ENCODE measurements around the gene CCDC74B.
"Not testable (repeated sequence)": the region's sequence is repeated elsewhere in the genome, so short reads cannot be mapped to it uniquely, and the experiment has no call there.

Gene CCDC74B

GRCh38 chr2:130145006-130145414, at the start of gene CCDC74B:
CCDC74B (minus strand) TSS chr2:130145112; CDS start chr2:130144996, 116 bp downstream.
- DNase-seq (ENCODE audit: low read depth): peak; percentile 21
- H3K4me3 ChIP-seq (ENCODE audit: control insufficient read depth, low read depth, low read length): peak within 1 kb of the TSS; percentile 29

DNA sequence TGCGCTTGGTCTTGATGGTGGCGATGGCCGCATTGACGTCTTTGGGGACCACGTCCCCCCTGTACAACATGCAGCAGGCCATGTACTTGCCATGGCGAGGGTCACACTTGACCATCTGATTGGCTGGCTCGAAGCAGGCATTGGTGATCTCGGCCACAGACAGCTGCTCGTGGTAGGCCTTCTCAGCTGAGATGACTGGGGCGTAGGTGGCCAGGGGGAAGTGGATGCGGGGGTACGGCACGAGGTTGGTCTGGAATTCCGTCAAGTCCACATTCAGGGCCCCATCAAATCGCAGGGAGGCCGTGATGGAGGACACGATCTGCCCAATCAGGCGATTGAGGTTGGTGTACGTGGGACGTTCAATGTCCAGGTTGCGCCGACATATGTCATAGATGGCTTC, 48.9 kb upstream of the CCDC74B start:
- DNase-seq (ENCODE audit: low read depth); H3K4me3 ChIP-seq (ENCODE audit: control insufficient read depth, low read depth, low read length): not testable (repeated sequence)

DNA sequence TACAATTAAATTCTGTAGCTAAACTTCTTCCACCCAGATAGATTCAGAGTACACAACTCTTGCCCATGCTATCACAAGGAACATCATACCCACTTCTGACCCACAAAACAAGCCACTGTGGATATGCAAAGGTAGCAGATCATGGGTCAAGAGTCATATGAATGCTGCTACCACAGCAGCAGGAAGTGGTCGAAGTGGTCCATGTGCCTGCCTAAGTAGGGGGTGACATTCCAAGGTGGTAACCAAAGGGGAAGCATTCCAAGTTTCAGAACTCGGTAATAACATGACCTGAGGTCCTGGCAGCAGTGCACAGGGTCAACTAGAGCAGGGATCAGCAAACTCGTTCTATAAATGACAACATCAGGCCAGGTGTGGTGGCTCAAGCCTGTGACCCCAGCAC, 47.5 kb upstream of the CCDC74B start:
- not testable (repeated sequence) for DNase-seq (ENCODE audit: low read depth); H3K4me3 ChIP-seq (ENCODE audit: control insufficient read depth, low read depth, low read length)

GRCh38 chr2:130191319-130191718, 46.4 kb upstream of the CCDC74B start:
- DNase-seq (ENCODE audit: low read depth); H3K4me3 ChIP-seq (ENCODE audit: control insufficient read depth, low read depth, low read length): not testable (repeated sequence)

DNA sequence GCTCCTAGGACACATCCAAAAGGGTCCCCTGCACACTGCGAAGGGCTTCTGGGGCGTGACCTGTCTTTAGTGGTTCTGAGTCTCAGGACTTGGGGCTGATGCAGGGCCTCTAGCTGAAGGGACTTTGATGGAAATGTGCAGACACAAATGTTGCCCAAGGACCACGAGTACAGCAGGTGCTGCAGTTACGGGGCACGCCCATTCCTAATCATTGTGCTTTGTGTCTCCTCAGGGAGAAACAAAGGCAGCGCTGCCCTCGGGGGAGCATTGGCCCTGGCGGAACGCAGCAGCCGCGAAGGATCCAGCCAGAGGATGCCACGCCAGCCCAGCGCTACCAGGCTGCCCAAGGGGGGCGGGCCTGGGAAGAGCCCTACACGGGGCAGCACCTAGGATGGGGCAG, 45.3 kb upstream of the CCDC74B start:
- DNase-seq (ENCODE audit: low read depth): no peak
- TF ChIP-seq, protein P1, sequence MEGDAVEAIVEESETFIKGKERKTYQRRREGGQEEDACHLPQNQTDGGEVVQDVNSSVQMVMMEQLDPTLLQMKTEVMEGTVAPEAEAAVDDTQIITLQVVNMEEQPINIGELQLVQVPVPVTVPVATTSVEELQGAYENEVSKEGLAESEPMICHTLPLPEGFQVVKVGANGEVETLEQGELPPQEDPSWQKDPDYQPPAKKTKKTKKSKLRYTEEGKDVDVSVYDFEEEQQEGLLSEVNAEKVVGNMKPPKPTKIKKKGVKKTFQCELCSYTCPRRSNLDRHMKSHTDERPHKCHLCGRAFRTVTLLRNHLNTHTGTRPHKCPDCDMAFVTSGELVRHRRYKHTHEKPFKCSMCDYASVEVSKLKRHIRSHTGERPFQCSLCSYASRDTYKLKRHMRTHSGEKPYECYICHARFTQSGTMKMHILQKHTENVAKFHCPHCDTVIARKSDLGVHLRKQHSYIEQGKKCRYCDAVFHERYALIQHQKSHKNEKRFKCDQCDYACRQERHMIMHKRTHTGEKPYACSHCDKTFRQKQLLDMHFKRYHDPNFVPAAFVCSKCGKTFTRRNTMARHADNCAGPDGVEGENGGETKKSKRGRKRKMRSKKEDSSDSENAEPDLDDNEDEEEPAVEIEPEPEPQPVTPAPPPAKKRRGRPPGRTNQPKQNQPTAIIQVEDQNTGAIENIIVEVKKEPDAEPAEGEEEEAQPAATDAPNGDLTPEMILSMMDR (conservative IDR thresholded peaks at IDR 0.05; ENCODE audit: control insufficient read depth, insufficient read depth, low read depth, low read length): no peak

DNA sequence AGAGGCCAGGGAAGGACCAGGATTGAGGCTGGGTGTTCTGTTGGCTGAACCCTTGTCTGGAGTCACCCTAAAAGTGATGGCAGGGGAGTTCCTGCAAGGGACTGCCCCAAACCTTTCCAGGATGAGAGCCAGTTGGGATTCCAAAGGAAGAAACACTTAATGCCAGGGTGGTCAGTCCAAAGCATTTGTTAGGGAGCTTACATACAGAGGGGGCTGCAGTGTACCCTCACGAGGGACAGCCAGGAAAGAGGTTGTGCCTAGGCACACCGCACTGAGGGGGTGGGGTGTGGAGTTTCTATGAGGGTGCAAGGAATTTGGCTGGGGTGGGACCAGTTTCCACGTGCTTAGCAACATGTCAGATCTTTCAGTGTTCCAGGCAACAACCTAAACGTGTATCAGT, 44.0 kb upstream of the CCDC74B start:
- not testable (repeated sequence) for H3K4me3 ChIP-seq (ENCODE audit: control insufficient read depth, low read depth, low read length); DNase-seq (ENCODE audit: low read depth)

More for the DNA sequence above, 45.3 kb upstream of the CCDC74B start:
- H3K4me3 ChIP-seq (ENCODE audit: control insufficient read depth, low read depth, low read length): no peak overlapping the region

GRCh38 chr2:130187859-130188792, 43.2 kb upstream of the CCDC74B start:
- H3K4me3 ChIP-seq (ENCODE audit: control insufficient read depth, low read depth, low read length); DNase-seq (ENCODE audit: low read depth): not testable (repeated sequence)

DNA sequence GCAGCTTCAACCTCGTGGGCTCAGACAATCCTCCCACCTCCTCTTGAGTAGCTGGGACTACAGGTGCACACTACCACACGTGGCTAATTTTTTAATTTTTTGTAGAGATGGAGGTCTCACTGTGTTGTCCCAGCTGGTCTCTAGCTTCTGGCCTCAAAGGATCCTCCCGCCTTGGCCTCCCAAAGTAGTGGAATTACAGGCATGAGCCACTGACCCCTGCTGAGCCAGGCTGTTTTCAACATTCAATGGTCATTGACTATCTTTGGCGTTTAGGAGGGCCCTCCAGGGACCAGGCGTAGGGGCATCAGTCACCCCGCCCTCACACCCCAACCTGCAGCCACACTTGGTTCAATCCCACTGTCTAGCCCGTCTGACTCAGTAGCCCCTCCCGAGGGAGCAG, 42.4 kb upstream of the CCDC74B start:
- TF ChIP-seq, protein P1 (conservative IDR thresholded peaks at IDR 0.05; ENCODE audit: control insufficient read depth, insufficient read depth, low read depth, low read length): no peak
- no peak overlapping the region for H3K4me3 ChIP-seq (ENCODE audit: control insufficient read depth, low read depth, low read length)
- DNase-seq (ENCODE audit: low read depth): no peak

DNA sequence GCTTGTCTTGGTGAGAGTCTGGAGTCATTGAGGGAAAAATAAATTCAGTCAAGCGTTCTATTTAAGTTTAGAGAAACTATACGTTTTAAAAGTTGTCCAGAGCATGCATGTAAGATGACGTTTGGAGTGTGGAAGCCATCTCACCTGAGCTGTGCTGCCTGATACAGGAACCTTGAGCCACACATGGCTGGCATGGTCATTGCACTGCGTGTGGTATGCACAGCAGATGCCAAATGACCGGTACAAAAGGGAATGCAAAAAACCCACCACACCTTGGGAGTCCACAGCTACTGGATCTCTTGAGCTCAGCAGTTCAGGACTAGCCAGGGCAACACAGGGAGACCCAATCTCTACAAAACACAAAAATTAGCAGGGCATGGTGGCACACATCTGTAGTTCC, 41.5 kb upstream of the CCDC74B start:
- TF ChIP-seq, protein P1 (conservative IDR thresholded peaks at IDR 0.05; ENCODE audit: control insufficient read depth, insufficient read depth, low read depth, low read length): no peak
- no peak for DNase-seq (ENCODE audit: low read depth)
- no peak overlapping the region for H3K4me3 ChIP-seq (ENCODE audit: control insufficient read depth, low read depth, low read length)

GRCh38 chr2:130185896-130186295, 41.0 kb upstream of the CCDC74B start:
- no peak for DNase-seq (ENCODE audit: low read depth)
- TF ChIP-seq, protein P1 (conservative IDR thresholded peaks at IDR 0.05; ENCODE audit: control insufficient read depth, insufficient read depth, low read depth, low read length): no peak
- no peak overlapping the region for H3K4me3 ChIP-seq (ENCODE audit: control insufficient read depth, low read depth, low read length)
